Endothelial cell of umbilical vein (primary cell): Measurements from ENCODE around the gene LHCGR.

Experiments
- EZH2 ChIP-seq: IDR thresholded peaks from 2 replicates; pipeline ENCODE4 v1.6.1; 2012; ENCODE audit warnings: borderline replicate concordance, low read depth, mild to moderate bottlenecking, moderate library complexity, low read length, inconsistent platforms; ENCODE audit not compliant: severe bottlenecking
- GATA2 ChIP-seq: IDR thresholded peaks from 2 replicates; pipeline ENCODE4 v1.7.0; 2011; ENCODE audit warnings: low read depth, mild to moderate bottlenecking, moderate library complexity, mixed read lengths, low read length; ENCODE audit not compliant: insufficient read length, insufficient read depth
- JUN ChIP-seq: IDR thresholded peaks from 2 replicates; pipeline ENCODE4 v1.6.1; 2011; ENCODE audit warnings: borderline replicate concordance, low read depth; ENCODE audit not compliant: insufficient read length, insufficient read depth
- MYC ChIP-seq: IDR thresholded peaks from one replicate; pipeline ENCODE4 v1.6.1; 2011; ENCODE audit warnings: mild to moderate bottlenecking, low read depth, low read length
- POLR2A ChIP-seq: IDR thresholded peaks from 2 replicates; pipeline ENCODE4 v1.6.1; 2012; ENCODE audit warnings: low read depth, mild to moderate bottlenecking, control low read depth, low read length
- POLR2AphosphoS5 ChIP-seq: IDR thresholded peaks from 2 replicates; pipeline ENCODE4 v1.6.1; 2012; ENCODE audit warnings: low read depth, mild to moderate bottlenecking, control low read depth, low read length, moderate library complexity; ENCODE audit not compliant: insufficient read depth
- TF ChIP-seq, protein P1 (sequence below), 2 donors: IDR thresholded peaks; 1 replicate in 1 of 2; 2 replicates in 1 of 2; pipeline ENCODE4 v1.5.1; 2011; ENCODE audit warnings: low read length in 2 of 2, mild to moderate bottlenecking in 2 of 2, moderate library complexity in 2 of 2, control low read depth in 1 of 2, inconsistent platforms in 1 of 2, low read depth in 1 of 2; ENCODE audit not compliant: insufficient read depth in 1 of 2; ENCODE audit errors: extremely low read depth in 1 of 2
- TF ChIP-seq, protein P2 (sequence below): IDR thresholded peaks from 2 replicates; pipeline ENCODE4 v1.6.1; 2011; ENCODE audit not compliant: insufficient read depth, insufficient read length

DNA sequence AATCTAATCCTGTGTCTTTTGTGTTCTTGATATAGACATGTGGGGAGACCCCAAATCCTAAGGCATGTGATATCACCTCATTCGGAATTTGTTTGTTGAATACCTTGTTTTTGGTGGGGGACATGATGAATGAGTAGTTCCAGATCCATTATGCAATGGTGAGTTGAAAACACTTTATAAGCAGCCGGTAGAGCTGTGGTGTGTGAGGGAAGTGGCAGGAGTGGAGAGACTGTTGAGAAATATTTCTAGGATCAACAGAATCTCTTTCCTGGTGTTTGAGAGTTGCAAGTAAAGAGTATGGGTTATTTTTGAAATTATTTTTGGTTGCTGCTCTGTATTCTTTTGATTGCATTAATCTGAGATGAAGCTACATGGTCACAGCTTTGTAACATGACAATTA lies 34.4 kb downstream of the LHCGR start:
- TF ChIP-seq, protein P1, sequence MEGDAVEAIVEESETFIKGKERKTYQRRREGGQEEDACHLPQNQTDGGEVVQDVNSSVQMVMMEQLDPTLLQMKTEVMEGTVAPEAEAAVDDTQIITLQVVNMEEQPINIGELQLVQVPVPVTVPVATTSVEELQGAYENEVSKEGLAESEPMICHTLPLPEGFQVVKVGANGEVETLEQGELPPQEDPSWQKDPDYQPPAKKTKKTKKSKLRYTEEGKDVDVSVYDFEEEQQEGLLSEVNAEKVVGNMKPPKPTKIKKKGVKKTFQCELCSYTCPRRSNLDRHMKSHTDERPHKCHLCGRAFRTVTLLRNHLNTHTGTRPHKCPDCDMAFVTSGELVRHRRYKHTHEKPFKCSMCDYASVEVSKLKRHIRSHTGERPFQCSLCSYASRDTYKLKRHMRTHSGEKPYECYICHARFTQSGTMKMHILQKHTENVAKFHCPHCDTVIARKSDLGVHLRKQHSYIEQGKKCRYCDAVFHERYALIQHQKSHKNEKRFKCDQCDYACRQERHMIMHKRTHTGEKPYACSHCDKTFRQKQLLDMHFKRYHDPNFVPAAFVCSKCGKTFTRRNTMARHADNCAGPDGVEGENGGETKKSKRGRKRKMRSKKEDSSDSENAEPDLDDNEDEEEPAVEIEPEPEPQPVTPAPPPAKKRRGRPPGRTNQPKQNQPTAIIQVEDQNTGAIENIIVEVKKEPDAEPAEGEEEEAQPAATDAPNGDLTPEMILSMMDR (IDR thresholded peaks at IDR 0.05; ENCODE audit: extremely low read depth in 1 of 2, insufficient read depth in 1 of 2, low read depth in 1 of 2, low read length in 2 of 2), result no peak
- TF ChIP-seq, protein P2, sequence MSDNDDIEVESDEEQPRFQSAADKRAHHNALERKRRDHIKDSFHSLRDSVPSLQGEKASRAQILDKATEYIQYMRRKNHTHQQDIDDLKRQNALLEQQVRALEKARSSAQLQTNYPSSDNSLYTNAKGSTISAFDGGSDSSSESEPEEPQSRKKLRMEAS, result no peak
- no peak for TF ChIP-seq EZH2
- no peak for TF ChIP-seq POLR2A
- TF ChIP-seq JUN, result no peak
- no peak for TF ChIP-seq POLR2AphosphoS5
- TF ChIP-seq MYC, result no peak
- TF ChIP-seq GATA2, result no peak
